Astrocyte (in vitro differentiated cells and primary cell): ENCODE results near the gene ANKRD9. TPM values are rescaled to one million over a fixed set of nuclear protein-coding genes. Genes with fewer than 3 reads are reported as not detected.
A peak's percentile ranks its signal among the peaks of the same experiment; 100 is the strongest.

Experiments
- DNase-seq: peaks from one replicate; pipeline ENCODE4 v3.0.0-alpha.2; 2010; ENCODE audit warnings: low read depth
- FAIRE-seq: peaks from 2 replicates; lab custom pipeline; 2011; peaks lifted over from hg19 to GRCh38; lab: Jason Lieb, UNC
- H2AFZ ChIP-seq: 2 replicates; pipeline ENCODE4 v1.6.0; 2012; ENCODE audit warnings: low read depth, low read length, inconsistent platforms
- H3K27ac ChIP-seq: 2 replicates; pipeline ENCODE4 v1.5.1; 2011; ENCODE audit warnings: low read depth, low read length, inconsistent platforms
- H3K27me3 ChIP-seq: 2 replicates; pipeline ENCODE4 v1.6.0; 2011; ENCODE audit warnings: low read length, inconsistent platforms; ENCODE audit not compliant: insufficient read depth
- H3K36me3 ChIP-seq: 2 replicates; pipeline ENCODE4 v1.5.1; 2011; ENCODE audit warnings: low read length, inconsistent platforms; ENCODE audit not compliant: insufficient read depth
- H3K4me1 ChIP-seq: 2 replicates; pipeline ENCODE4 v1.5.1; 2011; ENCODE audit warnings: low read length, inconsistent platforms; ENCODE audit not compliant: insufficient read depth
- H3K4me2 ChIP-seq: 2 replicates; pipeline ENCODE4 v1.6.0; 2012; ENCODE audit warnings: low read length, inconsistent platforms
- H3K4me3 ChIP-seq: 2 replicates; pipeline ENCODE4 v1.5.1; 2011; ENCODE audit warnings: low read depth, mild to moderate bottlenecking, low read length, inconsistent platforms; ENCODE audit not compliant: insufficient read depth
- H3K79me2 ChIP-seq: 2 replicates; pipeline ENCODE4 v1.6.0; 2012; ENCODE audit warnings: mild to moderate bottlenecking, low read length, inconsistent platforms; ENCODE audit not compliant: insufficient read depth
- H3K9ac ChIP-seq: 2 replicates; pipeline ENCODE4 v1.6.0; 2012; ENCODE audit warnings: mild to moderate bottlenecking, low read length, inconsistent platforms
- H3K9me3 ChIP-seq: 2 replicates; pipeline ENCODE4 v1.5.1; 2012; ENCODE audit warnings: low read depth, mild to moderate bottlenecking, low read length, inconsistent platforms; ENCODE audit not compliant: insufficient read depth
- H4K20me1 ChIP-seq: 2 replicates; pipeline ENCODE4 v1.6.0; 2012; ENCODE audit warnings: low read length, inconsistent platforms; ENCODE audit not compliant: insufficient read depth
- H3K27ac Mint-ChIP-seq: one replicate; pipeline ENCODE4 v1.8.0; 2021; ENCODE audit warnings: mild to moderate bottlenecking, mixed read lengths; ENCODE audit not compliant: unreplicated experiment
- H3K27me3 Mint-ChIP-seq: one replicate; pipeline ENCODE4 v1.8.0; 2021; ENCODE audit warnings: low read depth, mixed read lengths; ENCODE audit not compliant: unreplicated experiment
- H3K36me3 Mint-ChIP-seq: one replicate; pipeline ENCODE4 v1.8.0; 2021; ENCODE audit warnings: low read depth, mixed read lengths; ENCODE audit not compliant: unreplicated experiment
- H3K4me1 Mint-ChIP-seq: one replicate; pipeline ENCODE4 v1.8.0; 2021; ENCODE audit warnings: low read depth, mixed read lengths; ENCODE audit not compliant: unreplicated experiment
- H3K4me3 Mint-ChIP-seq: one replicate; pipeline ENCODE4 v1.8.0; 2021; ENCODE audit warnings: mild to moderate bottlenecking, moderate library complexity, mixed read lengths; ENCODE audit not compliant: unreplicated experiment
- H3K9me3 Mint-ChIP-seq: one replicate; pipeline ENCODE4 v1.8.0; 2021; ENCODE audit warnings: mild to moderate bottlenecking, mixed read lengths; ENCODE audit not compliant: unreplicated experiment
- EZH2 ChIP-seq: IDR thresholded peaks from 2 replicates; pipeline ENCODE4 v1.6.1; 2012; ENCODE audit warnings: mild to moderate bottlenecking, low read length, inconsistent platforms; ENCODE audit not compliant: insufficient read depth
- total RNA-seq: library from RNA; stranded (reverse); gene quantifications from 2 replicates; pipeline ENCODE4 v1.2.1, GENCODE V29; 2021
- TF ChIP-seq, protein P1 (sequence below): IDR thresholded peaks from 2 replicates; pipeline ENCODE4 v1.5.1; 2011; ENCODE audit warnings: low read depth, mild to moderate bottlenecking, inconsistent platforms, low read length, moderate library complexity; ENCODE audit not compliant: insufficient read depth

The ANKRD9 gene
- total RNA-seq, 1 donor from 2014 or later: 9.4 TPM

DNA sequence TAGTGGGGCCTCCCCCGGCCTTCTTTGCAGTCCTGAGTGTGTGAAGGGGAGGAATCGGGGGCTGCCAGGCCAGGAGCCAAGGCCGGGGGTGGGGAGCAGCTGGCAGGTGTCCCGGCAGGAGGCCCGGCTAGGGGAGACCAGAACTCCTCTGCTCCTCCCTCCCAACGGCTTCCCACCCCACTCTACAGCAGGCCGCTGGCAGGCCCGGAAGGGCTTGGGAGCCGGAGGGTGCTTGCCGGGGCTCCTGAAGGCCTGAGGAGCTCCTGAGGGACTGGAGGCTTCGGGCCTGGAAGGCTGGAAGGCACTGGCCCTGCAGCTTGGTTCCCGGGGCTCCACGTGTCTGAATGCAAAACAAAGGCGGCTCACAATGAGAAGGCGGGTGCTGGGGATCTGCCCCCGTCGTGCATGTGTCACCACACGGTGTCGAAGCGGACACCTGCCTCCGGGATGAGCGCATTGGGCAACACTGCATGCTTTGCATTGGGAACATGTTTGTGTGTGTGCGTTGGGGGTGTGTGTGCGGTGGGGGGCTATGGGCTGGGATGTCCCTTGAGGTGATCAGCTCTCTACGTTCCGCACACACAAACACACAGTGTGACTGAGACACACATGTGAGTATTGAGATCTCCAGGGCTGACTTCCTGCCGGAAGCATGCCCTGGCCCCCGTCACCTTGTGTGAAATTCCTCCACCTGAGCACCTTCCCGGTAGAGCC is 30.9 kb upstream of the ANKRD9 start:
- H3K9me3 ChIP-seq: no peaks in the 10 kb centered on the region
- no peak for DNase-seq

DNA sequence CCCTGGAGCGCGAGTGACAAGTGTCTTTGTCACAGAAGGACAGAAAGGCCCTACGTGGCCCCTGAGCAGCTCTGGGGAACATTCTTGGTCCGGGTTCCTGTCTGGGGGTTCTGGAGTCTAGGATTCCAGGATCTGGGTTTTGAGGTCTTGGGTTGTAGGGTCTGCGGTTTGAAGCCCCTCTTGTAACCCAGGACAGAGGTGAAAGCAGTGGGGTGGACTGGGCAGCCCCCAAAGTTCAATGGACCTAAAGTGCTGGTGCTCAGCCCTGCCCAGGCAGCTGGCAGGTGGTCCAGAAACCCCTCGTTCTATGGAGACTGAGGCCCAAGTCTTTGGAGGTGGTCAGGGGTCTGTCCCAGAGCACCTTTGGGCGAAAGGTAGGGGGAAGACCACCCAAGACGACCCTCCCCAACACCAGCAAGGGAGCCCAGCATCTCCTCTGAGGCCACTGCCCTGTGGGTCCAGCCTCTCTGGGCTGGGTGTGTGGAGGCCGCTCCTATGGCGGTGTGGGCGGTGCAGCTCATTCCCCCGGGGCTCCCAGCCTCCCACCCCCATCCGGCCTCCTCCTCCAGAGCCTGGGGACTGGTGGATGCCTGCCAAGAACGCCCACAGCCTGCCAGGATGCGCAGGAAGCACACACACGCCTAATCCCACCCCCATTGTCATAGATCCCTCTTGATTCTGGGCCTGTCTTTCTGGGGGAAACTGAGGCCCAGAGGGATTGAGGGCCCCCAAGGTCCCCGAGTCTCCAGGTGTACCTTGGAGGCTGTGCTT is 30.2 kb upstream of the ANKRD9 start:
- H3K27me3 ChIP-seq: peaks cover 9% of the 10 kb centered on the region
- H3K27me3 Mint-ChIP-seq: peaks cover 15% of the 10 kb centered on the region
- peak overlapping the region; percentile 75 for H2AFZ ChIP-seq
- H3K36me3 ChIP-seq: no peaks in the 10 kb centered on the region
- H3K36me3 Mint-ChIP-seq: no peaks in the 10 kb centered on the region
- DNase-seq: peak; percentile 49
- no peak overlapping the region for H3K27ac Mint-ChIP-seq
- H3K4me1 ChIP-seq: peaks cover 17% of the 10 kb centered on the region
- no peak for TF ChIP-seq EZH2
- TF ChIP-seq, protein P1, sequence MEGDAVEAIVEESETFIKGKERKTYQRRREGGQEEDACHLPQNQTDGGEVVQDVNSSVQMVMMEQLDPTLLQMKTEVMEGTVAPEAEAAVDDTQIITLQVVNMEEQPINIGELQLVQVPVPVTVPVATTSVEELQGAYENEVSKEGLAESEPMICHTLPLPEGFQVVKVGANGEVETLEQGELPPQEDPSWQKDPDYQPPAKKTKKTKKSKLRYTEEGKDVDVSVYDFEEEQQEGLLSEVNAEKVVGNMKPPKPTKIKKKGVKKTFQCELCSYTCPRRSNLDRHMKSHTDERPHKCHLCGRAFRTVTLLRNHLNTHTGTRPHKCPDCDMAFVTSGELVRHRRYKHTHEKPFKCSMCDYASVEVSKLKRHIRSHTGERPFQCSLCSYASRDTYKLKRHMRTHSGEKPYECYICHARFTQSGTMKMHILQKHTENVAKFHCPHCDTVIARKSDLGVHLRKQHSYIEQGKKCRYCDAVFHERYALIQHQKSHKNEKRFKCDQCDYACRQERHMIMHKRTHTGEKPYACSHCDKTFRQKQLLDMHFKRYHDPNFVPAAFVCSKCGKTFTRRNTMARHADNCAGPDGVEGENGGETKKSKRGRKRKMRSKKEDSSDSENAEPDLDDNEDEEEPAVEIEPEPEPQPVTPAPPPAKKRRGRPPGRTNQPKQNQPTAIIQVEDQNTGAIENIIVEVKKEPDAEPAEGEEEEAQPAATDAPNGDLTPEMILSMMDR: no peak
- no peak for FAIRE-seq
- H3K4me3 ChIP-seq: no peak overlapping the region
- no peaks in the 10 kb centered on the region for H3K9me3 ChIP-seq
- H4K20me1 ChIP-seq: no peaks in the 10 kb centered on the region
- no peak overlapping the region for H3K27ac ChIP-seq
- no peaks in the 10 kb centered on the region for H3K79me2 ChIP-seq
- no peak overlapping the region for H3K4me3 Mint-ChIP-seq
- peak overlapping the region; percentile 43 for H3K4me2 ChIP-seq
- peaks cover 2% of the 10 kb centered on the region for H3K4me1 Mint-ChIP-seq
- H3K9me3 Mint-ChIP-seq: no peaks in the 10 kb centered on the region
- H3K9ac ChIP-seq: peak overlapping the region; percentile 21

More for the DNA sequence above, 30.9 kb upstream of the ANKRD9 start:
- Mint-ChIP-seq H3K4me3 (no peak overlapping the region), H3K27me3 (peaks cover 18% of the 10 kb centered on the region), H3K9me3 (no peaks in the 10 kb centered on the region), H3K36me3 (no peaks in the 10 kb centered on the region), H3K27ac (no peak overlapping the region), H3K4me1 (peaks cover 2% of the 10 kb centered on the region)
- Histone ChIP-seq H3K27me3 (peaks cover 16% of the 10 kb centered on the region), H3K79me2 (no peaks in the 10 kb centered on the region), H3K9ac (peak overlapping the region; percentile 21), H3K27ac (no peak overlapping the region), H2AFZ (peak overlapping the region; percentile 75), H3K4me3 (no peak overlapping the region), H3K4me2 (peak overlapping the region; percentile 43), H3K36me3 (no peaks in the 10 kb centered on the region), H4K20me1 (no peaks in the 10 kb centered on the region), H3K4me1 (peaks cover 21% of the 10 kb centered on the region)
- FAIRE-seq: no peak
- no peak for TF ChIP-seq EZH2
- TF ChIP-seq, protein P1: no peak
